Endothelial cell of umbilical vein (primary cell): ENCODE measurements around the gene CSHL1. TPM values are rescaled to one million over a fixed set of nuclear protein-coding genes. Genes with fewer than 3 reads are reported as not detected.
A peak's percentile ranks its signal among the peaks of the same experiment; 100 is the strongest.
"Not testable (repeated sequence)": the region's sequence is repeated elsewhere in the genome, so short reads cannot be mapped to it uniquely, and the experiment has no call there.

Experiments
- BruUV-seq: library from RNA; stranded (reverse); fragments of 400-500 nt; replicated peaks from 2 replicates; lab custom pipeline; 2021; lab: Mats Ljungman, UMichigan
- CTCF ChIA-PET: fragments of 300-600, 350-600 bp; sonication (Branson Sonifier 250); formaldehyde crosslinking; loops from one replicate; lab custom pipeline; 2021; ENCODE audit warnings: antibody characterized with exemption, inconsistent platforms; lab: Charles Lee
- POLR2A ChIA-PET: fragments of 300-600, 350-600 bp; sonication (Branson Sonifier 250); formaldehyde crosslinking; loops from one replicate; lab custom pipeline; 2021; ENCODE audit warnings: antibody characterized with exemption, inconsistent platforms; lab: Charles Lee
- DNase-seq: peaks from one replicate; pipeline ENCODE4 v3.0.0-alpha.2; 2011; ENCODE audit warnings: low read depth, low spot score
- FAIRE-seq: peaks from 2 replicates; lab custom pipeline; 2011; peaks lifted over from hg19 to GRCh38; lab: Jason Lieb, UNC
- H2AFZ ChIP-seq: 2 replicates; pipeline ENCODE4 v1.6.0; 2012; ENCODE audit warnings: low read depth, low read length, control low read depth, inconsistent platforms
- H3K27ac ChIP-seq: 2 replicates; pipeline ENCODE4 v1.5.1; 2011; ENCODE audit warnings: low read depth, mild to moderate bottlenecking, control low read depth, low read length, moderate library complexity; ENCODE audit not compliant: insufficient read depth
- H3K27me3 ChIP-seq, 2 experiments: 2 replicates each; pipeline versions ENCODE4 v1.6.0 to v1.6.1; 2011; ENCODE audit warnings: low read length in 2 of 2, mixed read lengths in 1 of 2; ENCODE audit not compliant: control insufficient read depth in 2 of 2, insufficient read depth in 2 of 2
- H3K36me3 ChIP-seq, 2 experiments: 2 replicates in 1 of 2; 3 replicates in 1 of 2; pipeline ENCODE4 v1.5.1; 2011; ENCODE audit warnings: low read length in 2 of 2, mild to moderate bottlenecking in 1 of 2, moderate library complexity in 1 of 2; ENCODE audit not compliant: control insufficient read depth in 2 of 2, insufficient read depth in 2 of 2; ENCODE audit errors: extremely low read depth in 1 of 2
- H3K4me1 ChIP-seq: 3 replicates; pipeline ENCODE4 v1.5.1; 2011; ENCODE audit warnings: mild to moderate bottlenecking, low read length; ENCODE audit not compliant: control insufficient read depth, insufficient read depth; ENCODE audit errors: extremely low read depth
- H3K4me2 ChIP-seq: 2 replicates; pipeline ENCODE4 v1.6.1; 2011; ENCODE audit warnings: low read length, control low read depth, mixed read lengths; ENCODE audit not compliant: insufficient read depth
- H3K4me3 ChIP-seq, 3 experiments: fragments of 200-600 bp in 1 of 3; sonication (generic), shearing (Covaris generic) in 1 of 3; replicated peaks in 1 of 3; 2 replicates each; pipeline ENCODE4 v1.5.1; 2011 to 2016; ENCODE audit warnings: control low read depth in 3 of 3, low read length in 3 of 3, mild to moderate bottlenecking in 2 of 3, inconsistent platforms in 1 of 3, low read depth in 1 of 3, moderate library complexity in 1 of 3; ENCODE audit not compliant: insufficient read depth in 1 of 3
- H3K79me2 ChIP-seq: 2 replicates; pipeline ENCODE4 v1.6.0; 2012; ENCODE audit warnings: low read length, inconsistent platforms; ENCODE audit not compliant: control insufficient read depth, insufficient read depth
- H3K9ac ChIP-seq: replicated peaks from 2 replicates; pipeline ENCODE3; 2011; ENCODE audit warnings: low read length, control low read depth; ENCODE audit not compliant: insufficient read depth; ENCODE audit errors: extremely low read depth
- H3K9me1 ChIP-seq: replicated peaks from 3 replicates; pipeline ENCODE4 v1.6.0; 2011; ENCODE audit warnings: mild to moderate bottlenecking, low read length; ENCODE audit not compliant: control insufficient read depth, insufficient read depth; ENCODE audit errors: extremely low read depth
- H3K9me3 ChIP-seq: replicated peaks from 2 replicates; pipeline ENCODE4 v1.5.1; 2012; ENCODE audit warnings: low read length, inconsistent platforms; ENCODE audit not compliant: control insufficient read depth, insufficient read depth
- H4K20me1 ChIP-seq: replicated peaks from 2 replicates; pipeline ENCODE3; 2011; ENCODE audit warnings: mild to moderate bottlenecking, low read length; ENCODE audit not compliant: control insufficient read depth, insufficient read depth; ENCODE audit errors: extremely low read depth
- dilution Hi-C: fragments of 300-500 bp; cut with MboI; formaldehyde crosslinking; loops from one replicate; pipeline ENCODE4 v1.15.0; 2019; ENCODE audit warnings: low sequenced_read_pairs; ENCODE audit not compliant: extremely low pct_ligation_motif_present
- intact Hi-C: fragments of 100-400 bp; cut with micrococcal nuclease; formaldehyde crosslinking; loops from one replicate; pipeline ENCODE4 v1.10.0; 2022
- polyA plus RNA-seq, 4 experiments: library from polyadenylated mRNA; depleted of rRNA in 3 of 4; stranded (reverse) in 3 of 4; unstranded in 1 of 4; fragments of >200 nt; gene quantifications; 2 replicates each; pipeline versions ENCODE4 v1.2.1 to v1.2.3, GENCODE V29; 2011 to 2012; ENCODE audit warnings: missing spikeins in 1 of 4
- total RNA-seq: library from RNA; stranded (reverse); gene quantifications from 2 replicates; pipeline ENCODE4 v1.2.3, GENCODE V29; 2021
- TF ChIP-seq, protein P1 (sequence below), 2 donors: IDR thresholded peaks; 1 replicate in 1 of 2; 2 replicates in 1 of 2; pipeline ENCODE4 v1.5.1; 2011; ENCODE audit warnings: low read length in 2 of 2, mild to moderate bottlenecking in 2 of 2, moderate library complexity in 2 of 2, control low read depth in 1 of 2, inconsistent platforms in 1 of 2, low read depth in 1 of 2; ENCODE audit not compliant: insufficient read depth in 1 of 2; ENCODE audit errors: extremely low read depth in 1 of 2

The CSHL1 gene
- total and polyA plus RNA-seq, 2 donors (not counting 3 experiments of a cell fraction or from before 2014, with no cell fraction given): not detected

- FAIRE-seq, intact Hi-C loops: not testable (repeated sequence)
These were observed 1.5 kb downstream of the CSHL1 start for GRCh38 chr17:63909586-63909985.

DNA sequence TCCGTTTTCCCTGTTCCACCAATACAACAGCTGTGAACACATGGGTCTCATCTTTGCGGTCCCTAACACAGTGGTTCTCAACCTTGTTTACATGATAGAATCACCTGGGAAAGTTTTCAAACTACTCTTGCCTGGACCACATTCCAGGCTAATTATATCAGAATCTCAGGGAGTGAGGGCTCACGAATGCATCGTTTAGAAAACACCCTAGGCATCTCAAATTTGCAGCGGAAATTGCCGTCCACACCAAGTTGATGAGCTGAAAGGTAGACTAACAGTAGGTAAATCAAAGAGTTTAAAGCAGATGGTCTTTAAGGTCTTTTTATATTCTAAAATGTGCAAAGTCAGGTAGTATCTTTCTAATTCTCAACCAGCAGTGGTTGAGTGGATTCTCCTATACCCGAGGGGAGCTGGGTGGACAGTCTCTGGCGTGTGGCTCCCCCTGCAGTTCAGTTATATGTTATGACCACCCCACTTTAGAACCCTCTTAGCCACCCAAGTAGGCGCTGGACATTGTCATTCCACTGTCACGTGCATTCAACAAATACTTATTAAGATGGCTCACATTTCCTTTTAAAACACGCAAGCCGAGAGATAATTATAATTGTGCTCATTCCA, 3.8 kb downstream of the CSHL1 start:
- H3K4me2 ChIP-seq, H3K79me2 ChIP-seq, DNase-seq, H3K27me3 ChIP-seq, BruUV-seq, H2AFZ ChIP-seq, H3K27ac ChIP-seq, H3K4me3 ChIP-seq, dilution Hi-C loops, H4K20me1 ChIP-seq, intact Hi-C loops, H3K9me3 ChIP-seq, H3K9me1 ChIP-seq, H3K9ac ChIP-seq, POLR2A ChIA-PET, H3K4me1 ChIP-seq, H3K36me3 ChIP-seq: not testable (repeated sequence)
- TF ChIP-seq, protein P1, sequence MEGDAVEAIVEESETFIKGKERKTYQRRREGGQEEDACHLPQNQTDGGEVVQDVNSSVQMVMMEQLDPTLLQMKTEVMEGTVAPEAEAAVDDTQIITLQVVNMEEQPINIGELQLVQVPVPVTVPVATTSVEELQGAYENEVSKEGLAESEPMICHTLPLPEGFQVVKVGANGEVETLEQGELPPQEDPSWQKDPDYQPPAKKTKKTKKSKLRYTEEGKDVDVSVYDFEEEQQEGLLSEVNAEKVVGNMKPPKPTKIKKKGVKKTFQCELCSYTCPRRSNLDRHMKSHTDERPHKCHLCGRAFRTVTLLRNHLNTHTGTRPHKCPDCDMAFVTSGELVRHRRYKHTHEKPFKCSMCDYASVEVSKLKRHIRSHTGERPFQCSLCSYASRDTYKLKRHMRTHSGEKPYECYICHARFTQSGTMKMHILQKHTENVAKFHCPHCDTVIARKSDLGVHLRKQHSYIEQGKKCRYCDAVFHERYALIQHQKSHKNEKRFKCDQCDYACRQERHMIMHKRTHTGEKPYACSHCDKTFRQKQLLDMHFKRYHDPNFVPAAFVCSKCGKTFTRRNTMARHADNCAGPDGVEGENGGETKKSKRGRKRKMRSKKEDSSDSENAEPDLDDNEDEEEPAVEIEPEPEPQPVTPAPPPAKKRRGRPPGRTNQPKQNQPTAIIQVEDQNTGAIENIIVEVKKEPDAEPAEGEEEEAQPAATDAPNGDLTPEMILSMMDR (IDR thresholded peaks at IDR 0.05; ENCODE audit: extremely low read depth in 1 of 2, insufficient read depth in 1 of 2, low read depth in 1 of 2, low read length in 2 of 2): peak; percentile 12 to 28
- peak; percentile 43 for FAIRE-seq
- CTCF ChIA-PET: interaction anchor here (0.7 to 4.2 kb wide), 6 partner anchors 11 to 226 kb away, joined by 3 to 19 read pairs (median 5); partner anchors contain the start of gene GH1

More at GRCh38 chr17:63909586-63909985, 1.5 kb downstream of the CSHL1 start:
- CTCF ChIA-PET: interaction anchor here (3.3 to 4.7 kb wide), 3 partner anchors 81 to 224 kb away, joined by 25 to 33 read pairs (median 26); no protein-coding TSS in a partner anchor
- dilution Hi-C loops, H3K4me1 ChIP-seq, H3K27ac ChIP-seq, H3K9me1 ChIP-seq, H3K9ac ChIP-seq, H4K20me1 ChIP-seq, POLR2A ChIA-PET, H3K4me3 ChIP-seq, DNase-seq, H3K4me2 ChIP-seq, H3K36me3 ChIP-seq, BruUV-seq, H3K79me2 ChIP-seq, H3K9me3 ChIP-seq, H3K27me3 ChIP-seq, H2AFZ ChIP-seq: not testable (repeated sequence)

DNA sequence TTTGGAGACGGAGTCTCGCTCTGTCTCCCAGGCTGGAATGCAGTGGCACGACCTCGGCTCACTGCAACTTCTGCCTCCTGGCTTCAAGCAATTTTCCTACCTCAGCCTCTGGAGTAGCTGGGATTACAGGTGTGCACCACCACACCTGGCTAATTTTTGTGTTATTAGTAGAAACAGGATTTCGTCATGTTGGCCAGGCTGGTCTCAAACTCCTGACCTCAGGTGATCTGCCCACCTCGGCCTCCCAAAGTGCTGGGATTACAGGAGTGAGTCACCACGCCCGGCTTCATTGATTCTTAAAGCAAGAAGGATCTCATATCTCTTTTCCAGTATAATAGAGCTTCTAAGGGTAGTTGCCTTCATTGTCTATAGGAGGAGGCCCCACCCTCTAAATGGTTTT, 6.3 kb downstream of the CSHL1 start:
- H4K20me1 ChIP-seq, H3K9me1 ChIP-seq, H3K27ac ChIP-seq, H3K4me3 ChIP-seq, dilution Hi-C loops, H3K36me3 ChIP-seq, H3K4me2 ChIP-seq, FAIRE-seq, H3K4me1 ChIP-seq, intact Hi-C loops, H3K27me3 ChIP-seq, POLR2A ChIA-PET, H3K9ac ChIP-seq, BruUV-seq, DNase-seq, H3K79me2 ChIP-seq, H3K9me3 ChIP-seq, H2AFZ ChIP-seq: not testable (repeated sequence)
- CTCF ChIA-PET: interaction anchor here (0.8 to 4.2 kb wide), 10 partner anchors 14 to 377 kb away, joined by 3 to 19 read pairs (median 4); partner anchors contain the start of gene GH1
